HEK293T (cell line): ENCODE data around the gene MAD2L1BP.

Experiments used
- ELF4 ChIP-seq: fragments of 450-650 bp; IDR thresholded peaks from 2 replicates; pipeline ENCODE4 v1.6.1; 2017; ENCODE audit warnings: antibody characterized with exemption
- TARDBP ChIP-seq: fragments of 450-650 bp; IDR thresholded peaks from 2 replicates; pipeline ENCODE4 v1.6.1; 2016

DNA sequence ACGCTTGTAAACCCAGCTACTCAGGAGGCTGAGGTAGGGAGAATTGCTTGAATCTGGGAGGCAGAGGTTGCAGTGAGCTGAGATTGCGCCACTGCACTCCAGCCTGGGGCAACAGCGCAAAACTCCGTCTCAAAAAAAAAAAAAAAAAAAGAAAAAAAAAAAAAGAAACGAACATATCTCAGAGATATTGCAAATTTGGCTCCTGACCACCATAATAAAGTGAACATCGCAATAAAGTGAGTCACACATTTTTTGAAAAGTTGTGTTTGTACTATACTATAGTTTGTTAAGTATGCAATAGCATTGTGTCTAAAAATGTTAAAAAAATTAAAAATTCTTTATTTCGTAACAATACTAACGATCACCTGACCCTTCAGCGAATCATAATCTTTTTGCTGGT is 22.5 kb downstream of the MAD2L1BP start:
- no peak for TF ChIP-seq TARDBP
- TF ChIP-seq ELF4 = no peak
